ENCODE data around the gene FSTL5. TPM values are rescaled to one million over a fixed set of nuclear protein-coding genes. Genes with fewer than 3 reads are reported as not detected.

Gene FSTL5
- total and polyA plus RNA-seq, 2 experiments from 2014 or later, result 0.06 to 0.49 TPM

DNA sequence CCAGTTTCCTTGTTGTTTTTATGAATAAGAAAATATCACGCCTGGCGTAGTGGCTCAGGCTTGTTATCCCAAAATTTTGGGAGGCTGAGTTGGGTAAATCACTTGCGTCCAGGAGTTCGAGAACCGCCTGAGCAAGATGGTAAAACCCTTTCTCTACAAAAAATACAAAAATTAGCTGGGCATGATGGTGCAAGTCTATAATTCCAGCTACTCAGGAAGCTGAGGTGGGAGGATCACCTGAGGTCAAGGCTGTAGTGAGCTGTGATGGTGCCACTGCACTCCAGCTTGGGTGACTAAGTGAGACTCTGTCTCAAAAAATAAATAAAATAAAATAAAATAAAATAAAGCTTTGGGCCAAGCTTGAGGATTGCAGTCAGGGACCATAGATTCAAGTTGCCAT lies 827.2 kb downstream of the FSTL5 start (continued):
- TF ChIP-seq, protein P1, sequence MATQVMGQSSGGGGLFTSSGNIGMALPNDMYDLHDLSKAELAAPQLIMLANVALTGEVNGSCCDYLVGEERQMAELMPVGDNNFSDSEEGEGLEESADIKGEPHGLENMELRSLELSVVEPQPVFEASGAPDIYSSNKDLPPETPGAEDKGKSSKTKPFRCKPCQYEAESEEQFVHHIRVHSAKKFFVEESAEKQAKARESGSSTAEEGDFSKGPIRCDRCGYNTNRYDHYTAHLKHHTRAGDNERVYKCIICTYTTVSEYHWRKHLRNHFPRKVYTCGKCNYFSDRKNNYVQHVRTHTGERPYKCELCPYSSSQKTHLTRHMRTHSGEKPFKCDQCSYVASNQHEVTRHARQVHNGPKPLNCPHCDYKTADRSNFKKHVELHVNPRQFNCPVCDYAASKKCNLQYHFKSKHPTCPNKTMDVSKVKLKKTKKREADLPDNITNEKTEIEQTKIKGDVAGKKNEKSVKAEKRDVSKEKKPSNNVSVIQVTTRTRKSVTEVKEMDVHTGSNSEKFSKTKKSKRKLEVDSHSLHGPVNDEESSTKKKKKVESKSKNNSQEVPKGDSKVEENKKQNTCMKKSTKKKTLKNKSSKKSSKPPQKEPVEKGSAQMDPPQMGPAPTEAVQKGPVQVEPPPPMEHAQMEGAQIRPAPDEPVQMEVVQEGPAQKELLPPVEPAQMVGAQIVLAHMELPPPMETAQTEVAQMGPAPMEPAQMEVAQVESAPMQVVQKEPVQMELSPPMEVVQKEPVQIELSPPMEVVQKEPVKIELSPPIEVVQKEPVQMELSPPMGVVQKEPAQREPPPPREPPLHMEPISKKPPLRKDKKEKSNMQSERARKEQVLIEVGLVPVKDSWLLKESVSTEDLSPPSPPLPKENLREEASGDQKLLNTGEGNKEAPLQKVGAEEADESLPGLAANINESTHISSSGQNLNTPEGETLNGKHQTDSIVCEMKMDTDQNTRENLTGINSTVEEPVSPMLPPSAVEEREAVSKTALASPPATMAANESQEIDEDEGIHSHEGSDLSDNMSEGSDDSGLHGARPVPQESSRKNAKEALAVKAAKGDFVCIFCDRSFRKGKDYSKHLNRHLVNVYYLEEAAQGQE (IDR thresholded peaks at IDR 0.05; ENCODE audit: unreplicated experiment), result no peak
- TF ChIP-seq ZNF331 (CRISPR knock-in tag; IDR thresholded peaks at IDR 0.05; ENCODE audit: low read depth) (no peak), STAT1 (IDR thresholded peaks at IDR 0.05; ENCODE audit: unreplicated experiment) (no peak), EZH2 (IDR thresholded peaks at IDR 0.05; ENCODE audit: low read depth, unreplicated experiment) (no peak), POLR2AphosphoS5 (IDR thresholded peaks at IDR 0.05; ENCODE audit: low read depth) (no peak)
- TF ChIP-seq, protein P2, sequence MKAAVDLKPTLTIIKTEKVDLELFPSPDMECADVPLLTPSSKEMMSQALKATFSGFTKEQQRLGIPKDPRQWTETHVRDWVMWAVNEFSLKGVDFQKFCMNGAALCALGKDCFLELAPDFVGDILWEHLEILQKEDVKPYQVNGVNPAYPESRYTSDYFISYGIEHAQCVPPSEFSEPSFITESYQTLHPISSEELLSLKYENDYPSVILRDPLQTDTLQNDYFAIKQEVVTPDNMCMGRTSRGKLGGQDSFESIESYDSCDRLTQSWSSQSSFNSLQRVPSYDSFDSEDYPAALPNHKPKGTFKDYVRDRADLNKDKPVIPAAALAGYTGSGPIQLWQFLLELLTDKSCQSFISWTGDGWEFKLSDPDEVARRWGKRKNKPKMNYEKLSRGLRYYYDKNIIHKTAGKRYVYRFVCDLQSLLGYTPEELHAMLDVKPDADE (IDR thresholded peaks at IDR 0.05), result no peak

DNA sequence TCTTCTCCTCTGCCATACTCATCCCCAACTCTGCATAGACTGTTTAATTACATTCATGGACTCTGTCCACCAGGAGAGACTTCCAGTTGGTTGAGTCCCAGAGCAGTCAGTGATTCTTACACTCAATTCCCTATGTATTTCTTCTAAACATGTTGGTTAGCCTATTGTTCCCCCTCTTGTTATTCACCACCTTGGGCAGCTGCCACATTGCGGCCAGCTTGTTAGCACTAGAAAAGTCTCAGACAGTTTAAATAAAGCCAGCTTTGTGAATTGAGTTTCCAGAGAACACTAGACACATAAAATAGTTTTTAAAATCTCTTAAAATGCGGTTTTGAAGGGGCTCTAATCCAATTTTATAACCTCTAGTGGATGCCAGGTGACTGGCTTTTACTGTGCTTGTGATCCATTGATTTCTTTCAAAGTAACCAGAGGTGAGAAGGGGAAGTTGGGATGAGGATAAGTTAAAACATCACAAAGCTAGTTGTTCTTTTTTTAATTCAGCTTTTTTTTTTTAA lies 827.7 kb downstream of the FSTL5 start:
- no peak overlapping the region for H3K27ac Mint-ChIP-seq
- DNase-seq (ENCODE audit: low spot score), result no peak

More for the DNA sequence above, 827.7 kb downstream of the FSTL5 start:
- ATAC-seq, result no peak
- Mint-ChIP-seq H3K27me3 (ENCODE audit: insufficient read depth, low read depth, poor library complexity) (no peaks in the 10 kb centered on the region), H3K36me3 (ENCODE audit: low read depth) (no peaks in the 10 kb centered on the region), H3K4me3 (no peak overlapping the region), H3K9me3 (no peaks in the 10 kb centered on the region), H3K4me1 (no peaks in the 10 kb centered on the region)
- no peaks in the 10 kb centered on the region for H3K4me1 ChIP-seq (ENCODE audit: insufficient read depth)
- no peak overlapping the region for H3K4me2 ChIP-seq
- H3K27me3 ChIP-seq (ENCODE audit: insufficient read depth), result no peaks in the 10 kb centered on the region
- no peak overlapping the region for H3K27ac ChIP-seq (ENCODE audit: low read depth)
- no peaks in the 10 kb centered on the region for H3K79me2 ChIP-seq (replicated peaks; ENCODE audit: insufficient read depth)
- no peak overlapping the region for H3K4me3 ChIP-seq
- H2AFZ ChIP-seq, result no peak overlapping the region
- no peaks in the 10 kb centered on the region for H3K36me3 ChIP-seq (ENCODE audit: insufficient read depth)
- H4K20me1 ChIP-seq (replicated peaks; ENCODE audit: insufficient read depth), result no peaks in the 10 kb centered on the region
- peaks cover 15% of the 10 kb centered on the region; the same call in 1 of the 2 replicates for H3K9me2 ChIP-seq (ENCODE audit: insufficient read depth)
- TF ChIP-seq, protein P2 (IDR thresholded peaks at IDR 0.05), result no peak
- TF ChIP-seq CREB1 (CRISPR knock-in tag; IDR thresholded peaks at IDR 0.05; ENCODE audit: low read depth), result no peak
- no peaks in the 10 kb centered on the region for H3F3A ChIP-seq (replicated peaks; ENCODE audit: low read depth)
